Measurements from ENCODE around the gene CNOT8. TPM values are rescaled to one million over a fixed set of nuclear protein-coding genes. Genes with fewer than 3 reads are reported as not detected.
A peak's percentile ranks its signal among the peaks of the same experiment; 100 is the strongest.

Gene CNOT8
- total and polyA plus RNA-seq, 9 of the 15 experiments (the other 6 are each of a cell fraction or from before 2014, with no cell fraction given) = 15.2 to 68.9 (median 52.1) TPM

DNA sequence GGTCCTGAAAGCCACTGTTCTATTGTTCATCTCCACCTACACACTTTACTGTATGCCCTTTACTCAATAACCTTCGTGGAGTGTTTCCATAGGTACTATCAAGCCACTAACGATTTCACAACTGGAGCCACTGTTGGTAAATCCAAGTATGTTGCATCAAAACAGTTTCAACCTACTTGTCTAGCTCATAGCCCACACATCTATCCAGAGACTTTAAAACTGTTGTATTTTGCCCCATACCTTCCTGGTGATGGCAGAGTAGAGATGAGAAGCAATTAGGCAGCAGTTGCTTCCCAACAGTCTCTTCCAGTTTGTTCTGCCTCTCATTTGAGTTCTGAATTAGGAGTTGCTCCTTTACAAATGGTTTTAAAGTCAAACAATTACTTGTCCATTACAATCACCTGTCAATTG lies 8.6 kb upstream of the CNOT8 start:
- Histone ChIP-seq H4K20me1 (replicated peaks; ENCODE audit: control insufficient read depth, insufficient read depth, low read length) (no peaks in the 10 kb centered on the region), H3K27me3 (ENCODE audit: control insufficient read depth in 2 of 2, insufficient read depth in 2 of 2, low read length in 2 of 2) (no peaks in the 10 kb centered on the region), H2AFZ (ENCODE audit: low read depth, low read length) (peak overlapping the region; percentile 95), H3K4me1 (replicated peaks in 1 of 2; ENCODE audit: control insufficient read depth in 2 of 2, insufficient read depth in 2 of 2, low read length in 2 of 2) (peaks cover 5 to 28% of the 10 kb centered on the region in 2 experiments), H3K9me1 (ENCODE audit: control insufficient read depth, insufficient read depth, low read length) (no peaks in the 10 kb centered on the region), H3K27ac (ENCODE audit: extremely low read depth, low read depth, low read length) (peak overlapping the region; percentile 44; the same call in 1 of the 3 replicates), H3K9ac (ENCODE audit: insufficient read depth in 1 of 2, low read depth in 2 of 2, low read length in 2 of 2) (peak overlapping the region in 1 of 2 experiments; percentile 23; a peak in 2 of 4 replicates), H3K36me3 (ENCODE audit: control insufficient read depth, insufficient read depth, low read length) (0 out of 3 replicates have a peak, but pooled peaks cover 2% of the 10 kb centered on the region), H3K4me3 (no peak overlapping the region), H3K79me2 (ENCODE audit: control insufficient read depth, insufficient read depth, low read length) (no peaks in the 10 kb centered on the region), H3K4me2 (ENCODE audit: insufficient read depth, low read length) (peak overlapping the region; percentile 81), H3K9me3 (replicated peaks; ENCODE audit: control insufficient read depth, insufficient read depth, low read depth, low read length) (no peaks in the 10 kb centered on the region)
- BruUV-seq (replicated peaks) = no TSS peak
- ChIA-PET CTCF (ENCODE audit: low intra/inter-chr PET ratio) (no interaction called here), POLR2A (interaction anchor here (1.0 to 2.4 kb wide), 3 partner anchors 13 to 28 kb away, joined by 3 to 9 read pairs (median 3); no protein-coding TSS in a partner anchor)
- intact Hi-C loops (cut with micrococcal nuclease) (no loop called here), in situ Hi-C loops (cut with MboI) (no loop called here)
- FAIRE-seq (peak; percentile 61), DNase-seq (ENCODE audit: extremely low read depth in 1 of 4, low spot score in 3 of 4) (no peak), ATAC-seq (peak; percentile 41)
- 8% methylated on average over 2 of the region's 2 CpGs for WGBS (ENCODE audit: insufficient coverage, low coverage, missing lambda C conversion rate)
- TF ChIP-seq FOXA3 (CRISPR knock-in tag; conservative IDR thresholded peaks at IDR 0.05 in 1 of 2, IDR thresholded peaks at IDR 0.05 in 1 of 2) (no peak), BRD4 (IDR thresholded peaks at IDR 0.05) (no peak), NFIC (IDR thresholded peaks at IDR 0.05) (no peak), CEBPG (CRISPR knock-in tag; IDR thresholded peaks at IDR 0.05) (no peak), CEBPG (tag; conservative IDR thresholded peaks at IDR 0.05 in 1 of 2, IDR thresholded peaks at IDR 0.05 in 1 of 2) (peak; percentile 75 to 81), MYC (IDR thresholded peaks at IDR 0.05; ENCODE audit: low read depth, low read length) (no peak), MYC (CRISPR knock-in tag; IDR thresholded peaks at IDR 0.05; ENCODE audit: borderline replicate concordance, low read depth) (no peak), NONO (IDR thresholded peaks at IDR 0.05; ENCODE audit: low read depth in 2 of 2, low read length in 1 of 2) (no peak), CEBPB (tag; IDR thresholded peaks at IDR 0.05) (peak; percentile 93), KLF16 (IDR thresholded peaks at IDR 0.05) (no peak), KLF10 (CRISPR knock-in tag; IDR thresholded peaks at IDR 0.05) (no peak), SIN3A (IDR thresholded peaks at IDR 0.05; ENCODE audit: borderline replicate concordance in 2 of 2, control insufficient read depth in 1 of 2, low read depth in 2 of 2, low read length in 2 of 2) (no peak)
- TF ChIP-seq, protein P1, sequence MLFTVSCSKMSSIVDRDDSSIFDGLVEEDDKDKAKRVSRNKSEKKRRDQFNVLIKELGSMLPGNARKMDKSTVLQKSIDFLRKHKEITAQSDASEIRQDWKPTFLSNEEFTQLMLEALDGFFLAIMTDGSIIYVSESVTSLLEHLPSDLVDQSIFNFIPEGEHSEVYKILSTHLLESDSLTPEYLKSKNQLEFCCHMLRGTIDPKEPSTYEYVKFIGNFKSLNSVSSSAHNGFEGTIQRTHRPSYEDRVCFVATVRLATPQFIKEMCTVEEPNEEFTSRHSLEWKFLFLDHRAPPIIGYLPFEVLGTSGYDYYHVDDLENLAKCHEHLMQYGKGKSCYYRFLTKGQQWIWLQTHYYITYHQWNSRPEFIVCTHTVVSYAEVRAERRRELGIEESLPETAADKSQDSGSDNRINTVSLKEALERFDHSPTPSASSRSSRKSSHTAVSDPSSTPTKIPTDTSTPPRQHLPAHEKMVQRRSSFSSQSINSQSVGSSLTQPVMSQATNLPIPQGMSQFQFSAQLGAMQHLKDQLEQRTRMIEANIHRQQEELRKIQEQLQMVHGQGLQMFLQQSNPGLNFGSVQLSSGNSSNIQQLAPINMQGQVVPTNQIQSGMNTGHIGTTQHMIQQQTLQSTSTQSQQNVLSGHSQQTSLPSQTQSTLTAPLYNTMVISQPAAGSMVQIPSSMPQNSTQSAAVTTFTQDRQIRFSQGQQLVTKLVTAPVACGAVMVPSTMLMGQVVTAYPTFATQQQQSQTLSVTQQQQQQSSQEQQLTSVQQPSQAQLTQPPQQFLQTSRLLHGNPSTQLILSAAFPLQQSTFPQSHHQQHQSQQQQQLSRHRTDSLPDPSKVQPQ (CRISPR knock-in tag; IDR thresholded peaks at IDR 0.05; ENCODE audit: borderline replicate concordance) = no peak
- TF ChIP-seq, protein P2, sequence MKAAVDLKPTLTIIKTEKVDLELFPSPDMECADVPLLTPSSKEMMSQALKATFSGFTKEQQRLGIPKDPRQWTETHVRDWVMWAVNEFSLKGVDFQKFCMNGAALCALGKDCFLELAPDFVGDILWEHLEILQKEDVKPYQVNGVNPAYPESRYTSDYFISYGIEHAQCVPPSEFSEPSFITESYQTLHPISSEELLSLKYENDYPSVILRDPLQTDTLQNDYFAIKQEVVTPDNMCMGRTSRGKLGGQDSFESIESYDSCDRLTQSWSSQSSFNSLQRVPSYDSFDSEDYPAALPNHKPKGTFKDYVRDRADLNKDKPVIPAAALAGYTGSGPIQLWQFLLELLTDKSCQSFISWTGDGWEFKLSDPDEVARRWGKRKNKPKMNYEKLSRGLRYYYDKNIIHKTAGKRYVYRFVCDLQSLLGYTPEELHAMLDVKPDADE (conservative IDR thresholded peaks at IDR 0.05; ENCODE audit: control insufficient read depth, low read depth, low read length) = no peak
- TF ChIP-seq, protein P3, sequence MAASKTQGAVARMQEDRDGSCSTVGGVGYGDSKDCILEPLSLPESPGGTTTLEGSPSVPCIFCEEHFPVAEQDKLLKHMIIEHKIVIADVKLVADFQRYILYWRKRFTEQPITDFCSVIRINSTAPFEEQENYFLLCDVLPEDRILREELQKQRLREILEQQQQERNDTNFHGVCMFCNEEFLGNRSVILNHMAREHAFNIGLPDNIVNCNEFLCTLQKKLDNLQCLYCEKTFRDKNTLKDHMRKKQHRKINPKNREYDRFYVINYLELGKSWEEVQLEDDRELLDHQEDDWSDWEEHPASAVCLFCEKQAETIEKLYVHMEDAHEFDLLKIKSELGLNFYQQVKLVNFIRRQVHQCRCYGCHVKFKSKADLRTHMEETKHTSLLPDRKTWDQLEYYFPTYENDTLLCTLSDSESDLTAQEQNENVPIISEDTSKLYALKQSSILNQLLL (CRISPR knock-in tag; IDR thresholded peaks at IDR 0.05; ENCODE audit: borderline replicate concordance) = no peak
